Body of pancreas (tissue), 4 donors: ENCODE measurements around the gene CAMK1D.

Experiments used
- POLR2A ChIP-seq, 3 donors: fragments of 450-650 bp; IDR thresholded peaks; one replicate each; pipeline ENCODE4 v1.6.1; 2016; ENCODE audit warnings: antibody characterized with exemption in 3 of 3, mild to moderate bottlenecking in 2 of 3
- TF ChIP-seq, protein P1 (sequence below), 7 experiments: fragments of 450-650 bp in 4 of 7; fragments of 200-600 bp in 3 of 7; sonication (generic) in 3 of 7; IDR thresholded peaks; one replicate each; pipeline ENCODE4 v1.5.1; 2016 to 2019; ENCODE audit warnings: antibody characterized with exemption in 7 of 7

DNA sequence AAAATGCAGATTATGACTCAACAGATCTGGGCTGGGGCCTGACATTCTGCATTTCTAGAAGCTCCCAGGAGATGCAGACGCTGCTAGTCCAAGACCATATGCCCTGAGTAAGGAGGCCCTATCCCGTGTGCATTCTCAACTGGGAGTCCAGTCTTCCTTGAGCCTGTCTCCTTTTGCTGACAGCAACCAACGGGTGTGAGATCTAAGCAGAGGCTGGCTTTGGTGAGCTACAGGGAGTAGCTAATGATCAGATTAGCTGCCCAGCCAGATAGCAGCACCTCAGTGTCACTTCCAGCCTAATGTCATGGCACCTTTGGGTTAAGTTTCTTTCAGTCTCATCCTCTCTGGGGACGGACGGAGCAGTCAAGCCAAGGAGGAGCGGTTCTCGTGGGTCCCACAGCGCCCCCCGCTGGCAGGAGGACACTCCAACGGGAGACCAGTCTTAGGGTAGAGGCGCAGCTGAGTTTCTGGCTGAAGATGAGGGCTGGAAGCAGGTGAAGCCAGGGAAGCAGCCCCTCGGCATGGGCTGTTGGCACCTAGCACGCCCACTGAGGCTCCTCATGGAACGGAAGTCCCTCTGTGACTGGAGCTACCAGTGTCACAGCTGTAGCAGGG, 498.1 kb downstream of the CAMK1D start:
- TF ChIP-seq, protein P1, sequence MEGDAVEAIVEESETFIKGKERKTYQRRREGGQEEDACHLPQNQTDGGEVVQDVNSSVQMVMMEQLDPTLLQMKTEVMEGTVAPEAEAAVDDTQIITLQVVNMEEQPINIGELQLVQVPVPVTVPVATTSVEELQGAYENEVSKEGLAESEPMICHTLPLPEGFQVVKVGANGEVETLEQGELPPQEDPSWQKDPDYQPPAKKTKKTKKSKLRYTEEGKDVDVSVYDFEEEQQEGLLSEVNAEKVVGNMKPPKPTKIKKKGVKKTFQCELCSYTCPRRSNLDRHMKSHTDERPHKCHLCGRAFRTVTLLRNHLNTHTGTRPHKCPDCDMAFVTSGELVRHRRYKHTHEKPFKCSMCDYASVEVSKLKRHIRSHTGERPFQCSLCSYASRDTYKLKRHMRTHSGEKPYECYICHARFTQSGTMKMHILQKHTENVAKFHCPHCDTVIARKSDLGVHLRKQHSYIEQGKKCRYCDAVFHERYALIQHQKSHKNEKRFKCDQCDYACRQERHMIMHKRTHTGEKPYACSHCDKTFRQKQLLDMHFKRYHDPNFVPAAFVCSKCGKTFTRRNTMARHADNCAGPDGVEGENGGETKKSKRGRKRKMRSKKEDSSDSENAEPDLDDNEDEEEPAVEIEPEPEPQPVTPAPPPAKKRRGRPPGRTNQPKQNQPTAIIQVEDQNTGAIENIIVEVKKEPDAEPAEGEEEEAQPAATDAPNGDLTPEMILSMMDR (IDR thresholded peaks at IDR 0.05) = peak in 3 of 7 experiments; percentile 6 to 17 (median 15)
- TF ChIP-seq POLR2A (IDR thresholded peaks at IDR 0.05) = no peak
